K562 treated with DMSO at 1 percent for 4 hours (cell line): ENCODE measurements around the gene SLC6A18. TPM values are rescaled to one million over a fixed set of nuclear protein-coding genes. Genes with fewer than 3 reads are reported as not detected.

Source experiments
- total RNA-seq: library from RNA; unstranded; fragments of 300-600 nt; gene quantifications from 2 replicates; pipeline ENCODE4 v1.2.3, GENCODE V29; 2022; ENCODE audit not compliant: insufficient read depth

Gene SLC6A18, protein sequence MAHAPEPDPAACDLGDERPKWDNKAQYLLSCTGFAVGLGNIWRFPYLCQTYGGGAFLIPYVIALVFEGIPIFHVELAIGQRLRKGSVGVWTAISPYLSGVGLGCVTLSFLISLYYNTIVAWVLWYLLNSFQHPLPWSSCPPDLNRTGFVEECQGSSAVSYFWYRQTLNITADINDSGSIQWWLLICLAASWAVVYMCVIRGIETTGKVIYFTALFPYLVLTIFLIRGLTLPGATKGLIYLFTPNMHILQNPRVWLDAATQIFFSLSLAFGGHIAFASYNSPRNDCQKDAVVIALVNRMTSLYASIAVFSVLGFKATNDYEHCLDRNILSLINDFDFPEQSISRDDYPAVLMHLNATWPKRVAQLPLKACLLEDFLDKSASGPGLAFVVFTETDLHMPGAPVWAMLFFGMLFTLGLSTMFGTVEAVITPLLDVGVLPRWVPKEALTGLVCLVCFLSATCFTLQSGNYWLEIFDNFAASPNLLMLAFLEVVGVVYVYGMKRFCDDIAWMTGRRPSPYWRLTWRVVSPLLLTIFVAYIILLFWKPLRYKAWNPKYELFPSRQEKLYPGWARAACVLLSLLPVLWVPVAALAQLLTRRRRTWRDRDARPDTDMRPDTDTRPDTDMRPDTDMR
- not detected in 2 replicates for total RNA-seq

DNA sequence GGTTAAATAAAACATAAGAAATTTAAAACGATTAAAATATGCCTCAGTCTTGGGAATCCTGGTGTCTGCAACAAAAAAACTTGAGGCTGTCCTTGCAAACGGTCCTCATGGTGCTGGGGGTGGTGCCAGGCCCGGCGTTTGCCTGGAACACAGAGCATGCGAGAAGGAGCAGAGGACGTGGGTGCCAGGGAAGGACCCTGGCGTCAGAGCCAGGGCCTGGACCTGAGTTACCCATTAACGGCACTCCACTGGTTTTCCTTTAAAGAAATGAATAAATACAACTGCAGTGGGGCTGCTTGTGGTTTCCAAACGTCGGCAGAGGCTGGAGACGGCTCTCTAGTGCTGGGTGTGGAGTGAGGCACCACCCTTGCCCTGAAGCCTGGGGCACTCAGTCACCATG is at the start of gene SLC6A18:
Gene SLC6A18 (plus strand): TSS at position 301 of the 400 bp plus-strand sequence. CDS start 97 bp downstream, at position 398.

DNA sequence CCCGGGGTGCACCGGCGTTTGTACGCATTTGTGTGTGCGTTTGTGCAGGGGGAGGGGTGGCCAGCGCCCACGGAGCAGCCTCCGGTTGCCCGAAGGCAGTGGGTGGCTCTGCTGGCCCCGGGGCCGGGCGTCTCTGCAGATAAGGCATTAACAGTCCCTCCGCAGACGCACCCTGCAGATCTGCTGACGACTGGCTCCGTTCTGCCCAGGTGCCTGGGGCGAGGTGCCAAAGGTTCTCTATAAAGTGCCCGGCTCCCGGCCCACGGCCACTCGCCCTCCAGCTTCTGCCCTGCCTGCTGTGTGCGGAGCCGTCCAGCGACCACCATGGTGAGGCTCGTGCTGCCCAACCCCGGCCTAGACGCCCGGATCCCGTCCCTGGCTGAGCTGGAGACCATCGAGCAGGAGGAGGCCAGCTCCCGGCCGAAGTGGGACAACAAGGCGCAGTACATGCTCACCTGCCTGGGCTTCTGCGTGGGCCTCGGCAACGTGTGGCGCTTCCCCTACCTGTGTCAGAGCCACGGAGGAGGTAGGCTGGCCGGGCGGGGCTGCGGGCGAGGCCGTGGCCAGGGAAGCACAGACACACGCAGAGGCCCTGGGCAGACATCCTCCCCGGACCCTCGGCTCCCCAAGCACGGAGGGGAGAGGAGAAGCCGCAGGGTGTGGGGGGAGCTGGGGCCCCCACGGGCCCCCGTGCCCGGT is 23.7 kb upstream of the SLC6A18 start, which contains the start of gene SLC6A19:
Gene SLC6A19 (plus strand): TSS at position 269 of the 699 bp plus-strand sequence. CDS start 56 bp downstream, at position 325.

DNA sequence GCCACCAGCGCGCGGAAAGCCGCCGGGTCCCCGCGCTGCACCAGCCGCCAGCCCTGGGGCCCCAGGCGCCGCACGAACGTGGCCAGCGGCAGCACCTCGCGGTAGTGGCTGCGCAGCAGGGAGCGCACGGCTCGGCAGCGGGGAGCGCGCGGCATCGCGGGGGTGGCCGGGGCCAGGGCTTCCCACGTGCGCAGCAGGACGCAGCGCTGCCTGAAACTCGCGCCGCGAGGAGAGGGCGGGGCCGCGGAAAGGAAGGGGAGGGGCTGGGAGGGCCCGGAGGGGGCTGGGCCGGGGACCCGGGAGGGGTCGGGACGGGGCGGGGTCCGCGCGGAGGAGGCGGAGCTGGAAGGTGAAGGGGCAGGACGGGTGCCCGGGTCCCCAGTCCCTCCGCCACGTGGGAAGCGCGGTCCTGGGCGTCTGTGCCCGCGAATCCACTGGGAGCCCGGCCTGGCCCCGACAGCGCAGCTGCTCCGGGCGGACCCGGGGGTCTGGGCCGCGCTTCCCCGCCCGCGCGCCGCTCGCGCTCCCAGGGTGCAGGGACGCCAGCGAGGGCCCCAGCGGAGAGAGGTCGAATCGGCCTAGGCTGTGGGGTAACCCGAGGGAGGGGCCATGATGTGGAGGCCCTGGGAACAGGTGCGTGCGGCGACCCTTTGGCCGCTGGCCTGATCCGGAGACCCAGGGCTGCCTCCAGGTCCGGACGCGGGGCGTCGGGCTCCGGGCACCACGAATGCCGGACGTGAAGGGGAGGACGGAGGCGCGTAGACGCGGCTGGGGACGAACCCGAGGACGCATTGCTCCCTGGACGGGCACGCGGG is 69.9 kb downstream of the SLC6A18 start, which contains the start of gene TERT:
Gene TERT (minus strand): TSS at position 234 of the 815 bp plus-strand sequence. CDS start 79 bp downstream, at position 155.

Other genes with a start within 250 kb of the SLC6A18 start
- gene NKD2, start 216.6 kb upstream of the SLC6A18 start, total RNA-seq = 1.2 TPM in 1 of 2 replicates, not detected in the other
- gene SLC12A7, start 113.3 kb upstream of the SLC6A18 start, total RNA-seq = 4.1 and 7.3 TPM in 2 replicates
- 0.88 and 3.2 TPM in 2 replicates for gene SLC6A19, start 23.8 kb upstream of the SLC6A18 start, total RNA-seq
- gene TERT, start 69.7 kb downstream of the SLC6A18 start, total RNA-seq = 0.18 TPM in 1 of 2 replicates, not detected in the other
- 106 and 119 TPM in 2 replicates for gene CLPTM1L, start 119.7 kb downstream of the SLC6A18 start, total RNA-seq
- gene SLC6A3, start 220.1 kb downstream of the SLC6A18 start, total RNA-seq = not detected in 2 replicates